Transverse colon (tissue), 1 donor: ENCODE data around the gene LIPJ.

Source experiments
- EP300 ChIP-seq: sonication (generic); formaldehyde crosslinking; IDR thresholded peaks from one replicate; pipeline ENCODE4 v1.6.1; 2017; ENCODE audit warnings: antibody characterized with exemption, low read depth
- POLR2A ChIP-seq: fragments of 450-650 bp; IDR thresholded peaks from one replicate; pipeline ENCODE4 v1.6.1; 2016; ENCODE audit warnings: antibody characterized with exemption, mild to moderate bottlenecking, moderate library complexity

DNA sequence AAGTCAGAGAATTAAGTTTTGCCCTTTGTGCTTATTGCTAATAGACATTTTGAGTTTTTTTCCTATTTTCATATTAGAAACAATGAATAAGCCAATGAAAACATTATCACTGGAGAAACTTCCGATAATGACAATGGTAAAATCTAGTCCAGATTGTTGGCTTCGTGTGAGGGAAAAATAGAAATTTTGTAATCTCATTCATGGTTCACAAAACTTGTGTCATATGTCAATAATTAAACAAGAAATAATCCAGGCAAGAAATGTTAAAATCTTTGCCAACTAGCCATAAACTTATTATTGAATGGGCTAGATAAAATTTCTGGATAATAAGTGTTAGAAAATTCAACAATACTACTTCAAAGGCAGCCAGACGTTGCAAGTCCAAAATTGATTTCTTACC, 40.1 kb upstream of the LIPJ start:
- TF ChIP-seq POLR2A, result no peak
- no peak for TF ChIP-seq EP300
